ENCODE data around the gene KISS1R.

GRCh38 chr19:920051-920864 lies 3.1 kb downstream of the KISS1R start:
- TF ChIP-seq POLR2A (IDR thresholded peaks at IDR 0.05) (peak in 1 of 4 donors; percentile 27), CTCF (IDR thresholded peaks at IDR 0.05) (no peak)
